HG03025 (cell line): ENCODE data around the gene MEX3A.

Experiments used
- ATAC-seq: cut with Tn5 transposase; IDR thresholded peaks from one replicate; pipeline ENCODE4 v1.9.1; 2021; ENCODE audit warnings: mild to moderate bottlenecking, moderate library complexity; ENCODE audit not compliant: unreplicated experiment, low FRiP score

Gene MEX3A

GRCh38 chr1:156103521-156103947 is 21.3 kb upstream of the MEX3A start:
- no peak for ATAC-seq

- ATAC-seq, result no peak
These were observed 20.6 kb upstream of the MEX3A start for GRCh38 chr1:156102633-156103511.

- ATAC-seq, result no peak
These were observed 19.6 kb upstream of the MEX3A start for GRCh38 chr1:156101880-156102279.

GRCh38 chr1:156100205-156100995 is 18.1 kb upstream of the MEX3A start:
- ATAC-seq, result no peak

- ATAC-seq, result no peak
These were observed 17.0 kb upstream of the MEX3A start for GRCh38 chr1:156099282-156099681.

GRCh38 chr1:156098784-156099183 is 16.5 kb upstream of the MEX3A start:
- ATAC-seq, result no peak

GRCh38 chr1:156097499-156098178 is 15.4 kb upstream of the MEX3A start:
- no peak for ATAC-seq

- peak; percentile 48 for ATAC-seq
These were observed 14.6 kb upstream of the MEX3A start for GRCh38 chr1:156096640-156097391.

- no peak for ATAC-seq
These were observed 13.7 kb upstream of the MEX3A start for GRCh38 chr1:156095906-156096508.

- ATAC-seq, result no peak
These were observed 9.3 kb upstream of the MEX3A start for GRCh38 chr1:156091610-156092009.

- ATAC-seq, result no peak
These were observed 8.5 kb upstream of the MEX3A start for GRCh38 chr1:156090840-156091188.

GRCh38 chr1:156090138-156090839 is 8.0 kb upstream of the MEX3A start:
- no peak for ATAC-seq

GRCh38 chr1:156089704-156090103 is 7.4 kb upstream of the MEX3A start:
- no peak for ATAC-seq

GRCh38 chr1:156086256-156086662 is 4.0 kb upstream of the MEX3A start:
- no peak for ATAC-seq

GRCh38 chr1:156083800-156084790 is 1.8 kb upstream of the MEX3A start:
- no peak for ATAC-seq

GRCh38 chr1:156081917-156082308 is 352 bp downstream of the MEX3A start:
- ATAC-seq, result no peak

GRCh38 chr1:156081180-156081916 is 917 bp downstream of the MEX3A start:
- no peak for ATAC-seq

- ATAC-seq, result no peak
These were observed 1.4 kb downstream of the MEX3A start for GRCh38 chr1:156080863-156081179.
